Endodermal cell (in vitro differentiated cells): ENCODE results near the gene CDH11. TPM values are rescaled to one million over a fixed set of nuclear protein-coding genes. Genes with fewer than 3 reads are reported as not detected.

Source experiments
- DNase-seq: peaks from one replicate; pipeline ENCODE4 v3.0.0-alpha.2; 2017
- H3K27ac ChIP-seq: 2 replicates; pipeline ENCODE4 v1.5.1; 2013; ENCODE audit warnings: mild to moderate bottlenecking, low read depth, low read length, moderate library complexity
- H3K27me3 ChIP-seq: 2 replicates; pipeline ENCODE4 v1.6.1; 2013; ENCODE audit warnings: mild to moderate bottlenecking, low read length, moderate library complexity; ENCODE audit not compliant: insufficient read depth, control insufficient read depth, poor library complexity, severe bottlenecking
- H3K36me3 ChIP-seq: 2 replicates; pipeline ENCODE4 v1.7.0; 2013; ENCODE audit warnings: mild to moderate bottlenecking, low read length, moderate library complexity; ENCODE audit not compliant: control insufficient read depth, insufficient read depth
- H3K4me1 ChIP-seq: one replicate; pipeline ENCODE4 v1.7.0; 2013; ENCODE audit warnings: low read length; ENCODE audit not compliant: control insufficient read depth, insufficient read depth
- H3K4me3 ChIP-seq: 2 replicates; pipeline ENCODE4 v1.5.1; 2013; ENCODE audit warnings: mild to moderate bottlenecking, low read length, moderate library complexity
- H3K9ac ChIP-seq: 2 replicates; pipeline ENCODE4 v1.6.1; 2013; ENCODE audit warnings: mild to moderate bottlenecking, low read length, moderate library complexity; ENCODE audit not compliant: poor library complexity, severe bottlenecking; ENCODE audit errors: extremely low read depth
- H3K9me3 ChIP-seq: 2 replicates; pipeline ENCODE4 v1.6.1; 2013; ENCODE audit warnings: mild to moderate bottlenecking, low read length, moderate library complexity; ENCODE audit not compliant: control insufficient read depth
- H3K27ac Mint-ChIP-seq: 2 replicates; pipeline ENCODE4 v1.8.0; 2020; ENCODE audit warnings: mixed read lengths
- H3K27me3 Mint-ChIP-seq: 2 replicates; pipeline ENCODE4 v1.8.0; 2021; ENCODE audit warnings: mild to moderate bottlenecking, mixed read lengths; ENCODE audit not compliant: insufficient read depth
- H3K36me3 Mint-ChIP-seq: 2 replicates; pipeline ENCODE4 v1.8.0; 2020; ENCODE audit warnings: low read depth, mixed read lengths
- H3K4me1 Mint-ChIP-seq: 2 replicates; pipeline ENCODE4 v1.8.0; 2020; ENCODE audit warnings: mixed read lengths
- H3K4me3 Mint-ChIP-seq: 2 replicates; pipeline ENCODE4 v1.8.0; 2020; ENCODE audit warnings: mild to moderate bottlenecking, moderate library complexity, mixed read lengths
- H3K9me3 Mint-ChIP-seq: 2 replicates; pipeline ENCODE4 v1.8.0; 2020; ENCODE audit warnings: mild to moderate bottlenecking, mixed read lengths
- CTCF ChIP-seq: fragments of 200-600 bp; sonication (generic); conservative IDR thresholded peaks from 2 replicates; pipeline ENCODE4 v1.5.0; 2021; ENCODE audit warnings: antibody characterized with exemption, mild to moderate bottlenecking
- WGBS, 2 experiments: methylation state at CpG; one replicate each; pipeline versions ENCODE4 v1.1.5 to v1.1.7; 2013; ENCODE audit warnings: missing lambda C conversion rate in 2 of 2, mixed read lengths in 1 of 2; ENCODE audit not compliant: insufficient coverage in 1 of 2, insufficient read length in 1 of 2; 5-methylcytosine and 5-hydroxymethylcytosine counted together
- total RNA-seq, 2 donors: library from RNA; stranded (reverse); fragmentation: NEBNext Ultra II Directional in 1 of 2; extraction: Animal tissue kit (Norgen Biotek cat#: 25700) in 1 of 2; gene quantifications; 2 replicates in 1 of 2; 3 replicates in 1 of 2; pipeline ENCODE4 v1.2.1, GENCODE V29; 2021

CDH11 gene
- total RNA-seq, 2 donors from 2014 or later = 0.73 to 2.9 TPM

- Mint-ChIP-seq H3K36me3 (no peaks in the 10 kb centered on the region), H3K9me3 (no peaks in the 10 kb centered on the region), H3K27me3 (no peaks in the 10 kb centered on the region), H3K4me1 (no peaks in the 10 kb centered on the region), H3K27ac (no peak overlapping the region), H3K4me3 (no peak overlapping the region)
- Histone ChIP-seq H3K4me1 (no peaks in the 10 kb centered on the region), H3K9me3 (no peaks in the 10 kb centered on the region), H3K4me3 (no peak overlapping the region), H3K9ac (no peak overlapping the region), H3K27me3 (no peaks in the 10 kb centered on the region), H3K27ac (no peak overlapping the region), H3K36me3 (no peaks in the 10 kb centered on the region)
- no peak for TF ChIP-seq CTCF
- 94% methylated on average over 7 to 12 of the region's 12 CpGs for WGBS, 2 experiments
- DNase-seq = no peak
These were observed 174.2 kb downstream of the CDH11 start for GRCh38 chr16:64947651-64948050.

DNA sequence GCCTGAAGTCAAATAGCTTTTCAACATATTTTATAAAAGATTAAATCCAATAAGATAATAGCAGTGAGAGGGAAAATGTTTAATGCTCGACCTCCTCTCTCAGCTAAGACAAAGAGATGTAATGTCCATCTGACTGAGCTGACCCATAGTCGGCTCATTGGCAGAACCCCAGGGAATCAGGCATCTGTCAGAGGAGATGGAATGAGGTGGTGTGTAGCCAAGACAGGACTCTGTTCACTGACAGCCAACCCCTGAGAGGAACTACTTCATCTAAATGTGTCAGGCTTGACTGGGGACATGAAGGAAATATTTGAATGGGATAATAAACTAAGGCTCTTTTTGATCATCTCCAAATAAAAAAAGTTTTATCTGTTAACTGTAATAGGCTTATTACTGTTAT is 188.0 kb downstream of the CDH11 start:
- H3K27me3 Mint-ChIP-seq = no peaks in the 10 kb centered on the region
- no peak for TF ChIP-seq CTCF
- no peaks in the 10 kb centered on the region for H3K9me3 Mint-ChIP-seq
- Histone ChIP-seq H3K9me3 (no peaks in the 10 kb centered on the region), H3K27me3 (no peaks in the 10 kb centered on the region), H3K9ac (no peak overlapping the region), H3K4me1 (no peaks in the 10 kb centered on the region), H3K27ac (no peak overlapping the region), H3K36me3 (no peaks in the 10 kb centered on the region), H3K4me3 (no peak overlapping the region)
- H3K4me3 Mint-ChIP-seq = no peak overlapping the region
- H3K36me3 Mint-ChIP-seq = no peaks in the 10 kb centered on the region
- no peak for DNase-seq
- H3K27ac Mint-ChIP-seq = no peak overlapping the region
- no peaks in the 10 kb centered on the region for H3K4me1 Mint-ChIP-seq
- WGBS, 2 experiments = 61% methylated on average over 2 of the region's 2 CpGs; no CpG with 5 or more reads in 1 of the 2 experiments

GRCh38 chr16:64926476-64926875 is 195.4 kb downstream of the CDH11 start:
- no peaks in the 10 kb centered on the region for H3K4me1 Mint-ChIP-seq
- no peak overlapping the region for H3K27ac ChIP-seq
- H3K27me3 Mint-ChIP-seq = peaks cover 6% of the 10 kb centered on the region
- H3K36me3 Mint-ChIP-seq = no peaks in the 10 kb centered on the region
- TF ChIP-seq CTCF = no peak
- H3K27me3 ChIP-seq = no peaks in the 10 kb centered on the region
- WGBS, 2 experiments = 91% methylated on average over 4 of the region's 4 CpGs; no CpG with 5 or more reads in 1 of the 2 experiments
- H3K36me3 ChIP-seq = no peaks in the 10 kb centered on the region
- peaks cover 9% of the 10 kb centered on the region for H3K9me3 ChIP-seq
- no peak overlapping the region for H3K4me3 ChIP-seq
- H3K9me3 Mint-ChIP-seq = peaks cover 20% of the 10 kb centered on the region
- H3K27ac Mint-ChIP-seq = no peak overlapping the region
- DNase-seq = no peak
- no peaks in the 10 kb centered on the region for H3K4me1 ChIP-seq
- H3K9ac ChIP-seq = no peak overlapping the region
- H3K4me3 Mint-ChIP-seq = no peak overlapping the region
